Stimulated activated CD4-positive, alpha-beta T cell treated with anti-CD3 and anti-CD28 coated beads, Interleukin-1b, Interleukin-23, amount 100 ng/mL, for 48 hours (primary cell): ENCODE data around the gene HLA-F.

Source experiments
- DNase-seq: peaks from one replicate; pipeline ENCODE4 v3.0.0-alpha.2; 2020

Gene HLA-F

DNA sequence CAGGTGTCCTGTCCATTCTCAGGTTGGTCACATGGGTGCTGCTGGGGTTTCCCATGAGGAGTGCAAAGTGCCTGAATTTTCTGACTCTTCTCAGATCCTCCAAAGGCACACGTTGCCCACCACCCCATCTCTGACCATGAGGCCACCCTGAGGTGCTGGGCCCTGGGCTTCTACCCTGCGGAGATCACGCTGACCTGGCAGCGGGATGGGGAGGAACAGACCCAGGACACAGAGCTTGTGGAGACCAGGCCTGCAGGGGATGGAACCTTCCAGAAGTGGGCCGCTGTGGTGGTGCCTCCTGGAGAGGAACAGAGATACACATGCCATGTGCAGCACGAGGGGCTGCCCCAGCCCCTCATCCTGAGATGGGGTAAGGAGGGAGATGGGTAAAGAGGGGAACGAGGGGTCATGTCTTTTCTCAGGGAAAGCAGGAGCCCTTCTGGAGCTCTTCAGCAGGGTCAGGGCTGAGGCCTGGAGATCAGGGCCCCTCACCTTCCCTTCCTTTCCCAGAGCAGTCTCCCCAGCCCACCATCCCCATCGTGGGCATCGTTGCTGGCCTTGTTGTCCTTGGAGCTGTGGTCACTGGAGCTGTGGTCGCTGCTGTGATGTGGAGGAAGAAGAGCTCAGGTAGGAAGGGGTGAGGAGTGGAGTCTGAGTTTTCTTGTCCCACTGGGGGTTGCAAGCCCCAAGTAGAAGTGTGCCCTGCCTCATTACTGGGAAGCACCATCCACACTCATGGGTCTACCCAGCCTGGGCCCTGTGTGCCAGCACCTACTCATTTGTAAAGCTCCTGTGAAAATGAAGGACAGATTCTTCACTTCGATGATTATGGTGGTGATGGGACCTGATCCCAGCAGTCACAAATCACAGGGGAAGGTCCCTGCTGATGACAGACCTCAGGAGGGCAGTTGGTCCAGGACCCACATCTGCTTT, 2.0 kb downstream of the HLA-F start:
- no peak for DNase-seq

DNA sequence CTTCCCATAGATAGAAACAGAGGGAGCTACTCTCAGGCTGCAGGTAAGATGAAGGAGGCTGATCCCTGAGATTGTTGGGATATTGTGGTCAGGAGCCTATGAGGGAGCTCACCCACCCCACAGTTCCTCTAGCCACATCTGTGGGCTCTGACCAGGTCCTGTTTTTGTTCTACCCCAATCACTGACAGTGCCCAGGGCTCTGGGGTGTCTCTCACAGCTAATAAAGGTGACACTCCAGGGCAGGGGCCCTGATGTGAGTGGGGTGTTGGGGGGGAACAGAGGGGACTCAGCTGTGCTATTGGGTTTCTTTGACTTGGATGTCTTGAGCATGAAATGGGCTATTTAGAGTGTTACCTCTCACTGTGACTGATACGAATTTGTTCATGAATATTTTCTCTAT, 2.8 kb downstream of the HLA-F start:
- no peak for DNase-seq

DNA sequence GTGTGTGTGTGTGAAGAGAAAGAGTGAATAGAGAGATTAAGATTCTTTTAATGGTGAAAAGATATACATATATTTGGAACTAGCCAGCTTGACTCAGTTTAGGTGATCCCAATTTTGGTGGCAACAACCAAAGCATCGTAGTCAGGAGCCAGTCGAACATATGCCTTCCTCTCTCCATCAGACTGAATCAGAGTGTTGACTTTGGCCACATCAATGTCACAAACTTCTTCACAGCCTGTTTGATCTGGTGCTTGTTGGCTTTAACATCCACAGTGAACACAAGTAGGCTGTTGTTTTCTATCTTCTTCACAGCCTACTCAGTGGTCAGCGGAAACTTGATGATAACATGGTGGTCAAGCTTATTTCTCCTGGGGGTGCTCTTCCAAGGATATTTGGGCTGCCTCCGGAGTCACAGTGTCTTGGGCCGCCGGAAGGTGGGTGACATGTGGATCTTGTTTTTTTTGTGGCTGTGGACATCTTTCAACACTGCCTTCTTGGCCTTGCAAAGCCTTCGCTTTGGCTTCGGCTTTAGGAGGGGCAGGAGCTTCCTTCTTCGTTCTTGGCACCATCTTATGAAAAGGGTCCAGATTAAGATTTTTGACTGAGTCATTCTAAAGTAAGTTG, 3.4 kb downstream of the HLA-F start:
- DNase-seq, result no peak

DNA sequence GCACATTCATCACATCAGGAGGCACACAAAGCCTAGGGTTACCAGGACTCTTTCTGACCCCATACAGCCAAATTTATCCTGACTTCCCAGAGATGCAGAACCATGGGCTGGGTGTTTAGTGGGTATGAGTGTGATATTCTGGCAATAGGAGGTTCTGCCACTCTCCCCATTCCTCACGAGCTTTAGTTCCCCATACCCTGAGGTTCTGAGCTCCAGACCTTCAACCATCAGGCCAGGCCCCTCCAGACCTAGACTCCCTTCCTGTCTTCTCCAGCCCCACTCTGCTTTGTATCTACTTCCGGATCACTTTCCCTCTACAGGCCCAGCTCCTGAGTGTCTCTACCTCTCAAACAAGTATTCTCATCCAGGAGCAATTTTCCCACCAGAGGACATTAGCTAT, 4.4 kb downstream of the HLA-F start:
- no peak for DNase-seq

DNA sequence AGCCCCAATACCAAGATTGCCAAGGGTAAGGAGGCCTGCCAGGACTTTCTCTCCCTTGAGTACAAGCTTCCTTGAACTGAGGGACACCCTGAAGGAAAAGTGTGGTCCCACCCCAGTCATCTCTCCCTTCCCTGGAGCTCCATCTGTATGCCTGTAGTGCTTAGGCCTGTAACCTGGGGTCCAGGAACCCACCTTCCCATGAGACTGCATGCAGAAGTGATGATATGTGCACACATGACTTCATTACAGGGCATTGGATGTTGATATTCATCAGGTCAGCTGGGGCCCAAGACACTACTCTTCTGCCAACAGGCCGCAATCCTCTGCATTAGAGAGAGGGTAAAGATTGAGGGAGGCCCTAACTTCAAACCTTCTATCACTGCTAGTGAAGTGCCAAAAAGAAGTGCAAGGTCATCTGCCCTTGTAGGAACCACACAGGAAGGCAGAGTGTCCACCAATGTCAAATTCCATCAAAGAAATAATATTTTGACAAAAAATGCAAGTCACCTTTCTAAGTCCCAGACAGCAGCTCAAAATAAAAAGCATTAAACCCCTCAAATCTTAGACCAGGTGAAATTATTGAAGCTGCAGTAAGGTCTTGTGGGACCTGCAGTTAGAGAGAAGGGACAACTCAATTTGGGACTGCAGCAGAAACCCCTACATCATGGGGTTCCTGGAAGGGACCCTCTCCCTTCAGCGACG, 5.1 kb downstream of the HLA-F start:
- DNase-seq, result no peak

DNA sequence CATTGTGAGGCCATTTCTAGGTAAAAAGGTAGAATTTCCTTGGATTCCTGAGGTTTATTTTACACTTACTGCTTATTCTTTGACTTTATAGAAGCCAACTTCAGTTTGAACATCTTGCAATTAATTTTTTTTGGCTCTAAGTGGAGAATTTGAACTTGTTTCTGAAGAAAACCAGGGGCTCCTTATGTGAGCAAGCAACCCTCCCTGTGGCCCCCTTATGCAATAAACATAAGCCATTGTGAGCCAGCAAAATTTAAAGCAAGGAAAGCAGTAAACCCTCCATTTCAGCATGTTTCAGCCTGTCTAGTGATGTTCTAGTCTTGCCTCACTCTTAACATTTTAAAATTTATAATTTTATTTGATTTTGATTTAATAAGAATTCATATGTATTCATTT, 5.6 kb downstream of the HLA-F start:
- no peak for DNase-seq

DNA sequence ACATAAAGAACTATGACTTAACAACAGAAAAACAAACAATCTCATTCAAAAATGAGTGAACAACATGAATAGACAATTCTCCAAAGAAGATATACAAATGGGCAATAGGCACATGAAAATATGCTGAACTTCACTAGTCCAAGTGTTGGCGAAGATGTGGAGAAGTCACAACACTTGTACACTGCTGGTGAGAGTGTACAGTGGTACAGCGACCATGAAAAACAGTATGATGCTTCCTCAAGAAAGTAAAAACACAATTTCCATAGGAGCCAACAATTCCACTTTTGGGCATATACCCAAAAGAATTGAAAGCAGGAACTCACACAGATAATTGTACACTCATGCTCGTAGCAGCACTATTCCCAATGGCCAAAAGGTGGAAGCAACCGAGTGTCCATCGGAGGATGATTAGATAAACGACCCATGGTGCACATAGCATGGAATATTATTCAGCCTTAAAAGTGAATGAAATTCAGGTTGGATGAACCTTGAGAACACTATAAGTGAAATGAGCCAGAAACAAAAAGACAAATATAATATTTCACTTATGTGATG, 6.6 kb downstream of the HLA-F start:
- no peak for DNase-seq

DNA sequence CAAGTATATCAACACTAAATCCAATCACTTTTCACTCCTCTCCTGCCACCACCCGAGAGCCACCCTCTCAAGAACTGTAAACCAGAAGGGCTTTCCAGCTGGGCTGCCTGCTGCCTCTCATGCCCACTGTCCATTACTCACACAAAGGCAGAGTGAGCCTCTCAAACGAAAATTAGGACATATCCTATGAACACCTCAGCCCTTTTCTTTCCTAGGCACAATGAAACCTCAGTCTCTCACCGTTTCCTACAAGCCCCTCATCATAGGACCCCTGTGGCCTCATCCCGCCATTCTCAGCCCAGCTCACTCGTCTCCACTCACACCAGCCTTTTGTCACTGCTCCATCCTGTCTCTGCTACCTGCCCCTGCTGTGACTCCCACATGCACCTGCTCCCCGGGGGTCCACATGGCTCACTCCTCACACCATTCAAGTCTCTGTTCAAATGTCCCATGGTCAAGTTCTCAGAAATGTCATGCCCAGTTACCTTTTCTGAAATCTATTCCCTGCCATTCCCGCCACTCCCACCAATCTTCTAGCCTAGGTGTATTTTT, 7.4 kb downstream of the HLA-F start:
- no peak for DNase-seq

DNA sequence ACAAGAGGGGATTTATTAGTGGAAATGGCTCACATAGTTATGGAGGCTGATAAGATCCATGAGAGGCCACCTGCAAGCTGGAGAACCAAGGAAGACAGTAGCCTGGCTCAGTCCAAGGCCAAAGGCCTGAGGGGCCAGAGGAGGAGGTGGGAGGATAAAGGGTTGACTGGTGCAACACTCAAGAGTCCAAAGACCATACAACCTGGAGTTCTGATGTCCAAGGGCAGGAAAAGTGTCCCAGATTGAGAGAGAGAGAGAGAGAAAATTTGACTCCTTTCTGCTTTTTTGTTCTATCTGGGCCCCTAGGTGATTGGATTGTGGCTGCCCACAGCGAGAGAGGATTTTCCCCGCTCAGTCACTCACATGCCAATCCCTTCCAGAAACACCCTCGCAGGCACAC, 8.0 kb downstream of the HLA-F start:
- no peak for DNase-seq

DNA sequence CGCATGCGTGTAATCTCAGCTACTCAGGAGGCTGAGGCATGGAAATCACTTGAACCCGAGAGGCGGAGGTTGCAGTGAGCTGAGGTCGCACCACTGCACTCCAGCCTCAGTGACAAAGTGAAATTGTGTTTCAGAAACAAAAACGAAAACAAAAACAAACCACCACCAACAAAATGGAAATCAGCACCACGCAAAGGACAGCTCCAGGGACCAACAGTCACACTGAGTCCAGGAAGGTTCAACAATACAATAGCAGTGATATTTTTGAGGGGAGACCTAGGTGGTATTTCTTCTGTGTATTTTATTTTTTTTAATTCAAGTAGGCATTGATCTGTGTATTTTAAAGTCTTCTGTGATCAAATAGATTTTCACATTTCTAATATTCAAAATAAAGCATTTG, 9.8 kb downstream of the HLA-F start:
- no peak for DNase-seq

DNA sequence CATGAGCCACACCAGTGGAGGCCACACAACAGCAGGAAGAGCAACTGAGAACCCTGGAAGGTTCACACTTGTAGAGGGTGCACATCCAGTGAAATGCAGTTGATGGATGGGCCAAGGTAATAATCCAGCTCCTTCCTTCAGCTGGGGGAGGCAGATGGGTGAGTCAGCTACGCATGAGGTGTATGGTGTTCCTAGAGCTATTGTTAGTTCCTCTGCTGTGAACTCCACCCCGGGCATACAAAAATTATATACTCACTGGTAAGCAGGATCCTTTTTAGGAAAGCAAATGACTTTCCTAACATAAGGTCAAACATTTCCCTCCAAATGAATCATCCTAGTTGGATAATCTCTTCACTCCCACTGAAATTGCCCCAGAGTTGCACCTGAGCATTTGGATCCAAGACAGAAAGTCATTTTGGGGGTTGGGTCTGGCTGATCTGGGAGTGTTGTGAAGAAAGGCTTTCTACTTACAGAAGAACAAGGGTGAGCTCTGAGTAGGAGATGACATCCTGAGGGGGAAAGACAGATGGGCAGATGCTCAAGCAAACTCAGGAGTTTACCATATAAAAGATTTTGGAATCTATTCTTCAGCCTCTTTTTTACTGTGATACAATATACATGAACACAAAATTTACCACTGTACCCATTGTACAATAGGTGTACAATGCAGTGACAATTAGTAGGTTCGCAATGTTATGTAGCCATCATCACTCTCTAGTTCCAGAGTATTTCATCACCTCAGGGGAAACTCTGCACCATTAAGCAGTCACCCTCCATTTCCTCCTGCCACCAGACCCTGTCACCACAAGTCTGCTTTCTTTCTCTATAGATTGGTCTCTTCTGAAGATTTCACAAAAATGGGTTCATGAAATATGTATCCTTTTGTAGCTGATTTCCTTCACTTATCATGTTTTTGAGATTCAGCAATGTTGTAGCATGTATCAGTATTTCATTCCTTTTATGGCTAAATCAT, 11.1 kb downstream of the HLA-F start:
- DNase-seq, result no peak

DNA sequence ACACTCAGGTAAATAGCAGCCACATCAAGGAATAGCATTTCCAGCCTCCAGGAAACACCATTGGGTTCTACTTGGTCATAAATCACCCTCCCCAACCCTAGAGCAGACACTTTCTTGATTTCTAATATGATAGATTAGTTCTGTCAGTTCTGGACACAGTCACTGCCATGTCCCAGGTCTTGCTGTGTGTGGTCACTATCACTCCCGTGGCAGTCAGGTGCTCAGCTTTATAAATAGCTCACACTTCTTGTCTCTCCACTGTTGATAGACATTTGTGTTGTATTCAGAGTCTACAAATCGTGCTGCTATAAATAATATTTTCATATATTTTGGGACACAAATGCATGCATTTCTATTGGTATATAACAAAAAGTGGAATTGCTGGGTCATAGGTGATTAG, 13.3 kb downstream of the HLA-F start:
- no peak for DNase-seq

DNA sequence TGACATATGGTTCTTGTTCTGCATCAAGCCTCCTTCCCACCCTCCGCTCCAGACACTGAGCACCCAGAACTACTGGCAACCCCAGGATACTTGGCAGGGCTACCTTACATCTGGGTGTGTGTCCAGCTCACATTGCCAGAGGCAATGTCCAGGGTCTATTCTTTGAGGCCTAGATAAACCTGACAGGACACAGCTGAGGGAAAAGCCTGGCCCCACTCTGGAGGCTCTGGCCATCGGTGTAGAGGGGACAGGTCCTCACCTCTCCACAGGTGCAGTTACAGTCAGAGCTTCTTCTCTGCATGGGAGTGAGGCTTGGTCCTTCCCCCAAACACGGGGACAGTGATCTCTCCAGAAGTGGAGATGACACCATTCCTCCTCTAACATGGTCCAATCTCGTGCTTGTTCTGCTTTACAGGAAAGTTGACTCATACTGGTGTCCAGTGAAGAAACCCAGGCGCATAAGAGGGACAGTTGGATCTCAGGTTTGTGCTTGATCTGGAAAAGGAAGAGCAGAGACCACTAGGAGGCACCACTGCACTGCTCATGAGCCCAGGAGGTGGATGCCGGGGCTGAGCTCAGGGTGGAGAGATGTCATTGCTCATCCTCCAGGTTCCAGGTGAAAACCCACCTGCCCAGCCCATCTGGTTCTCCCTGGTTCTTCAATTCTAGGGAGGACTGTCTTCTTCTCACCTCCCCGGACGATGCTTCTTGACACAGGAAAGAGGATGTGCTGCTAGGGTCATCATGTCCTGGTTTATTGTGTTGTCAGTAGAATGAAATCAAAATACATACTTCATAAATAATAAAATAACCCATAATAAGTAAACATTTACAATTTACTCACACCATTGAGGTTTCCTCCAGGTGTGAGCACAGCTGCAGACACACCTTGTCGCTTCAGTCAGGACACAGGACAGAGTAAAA, 14.7 kb downstream of the HLA-F start:
- peak; percentile 57 for DNase-seq

DNA sequence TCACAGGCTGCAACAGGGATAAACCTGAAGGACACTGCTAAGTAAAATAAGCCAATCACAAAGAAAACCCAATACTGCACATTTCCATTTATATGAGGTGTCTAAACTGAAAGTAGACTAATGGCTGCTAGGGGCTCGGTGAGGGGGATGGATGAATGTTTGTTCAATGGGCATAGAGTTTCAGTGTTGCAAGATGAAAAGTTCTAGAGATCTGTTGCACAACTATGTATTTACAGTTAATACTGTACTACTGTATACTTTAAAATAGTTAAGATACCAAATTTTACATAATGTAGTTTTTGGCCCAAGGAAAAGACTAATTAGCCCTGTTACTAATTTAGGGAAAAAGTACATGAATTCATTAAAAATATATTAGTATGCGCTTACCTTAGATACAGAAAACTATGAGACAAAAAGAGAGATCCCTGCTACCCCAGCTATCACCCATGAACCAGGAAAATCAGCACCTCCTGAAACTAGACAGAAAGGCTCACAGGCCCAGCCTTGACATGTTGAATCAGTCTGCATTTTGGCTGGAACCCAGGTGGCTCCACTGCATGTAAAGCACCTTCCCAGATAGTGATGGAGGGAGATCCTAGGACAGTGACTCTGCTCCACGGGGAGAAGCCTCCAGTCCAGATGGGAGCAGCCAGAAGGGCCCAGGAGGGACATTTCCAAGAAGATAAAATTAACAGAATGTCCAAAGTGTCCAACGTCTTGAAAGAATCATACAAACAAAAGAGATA, 16.1 kb downstream of the HLA-F start:
- no peak for DNase-seq

DNA sequence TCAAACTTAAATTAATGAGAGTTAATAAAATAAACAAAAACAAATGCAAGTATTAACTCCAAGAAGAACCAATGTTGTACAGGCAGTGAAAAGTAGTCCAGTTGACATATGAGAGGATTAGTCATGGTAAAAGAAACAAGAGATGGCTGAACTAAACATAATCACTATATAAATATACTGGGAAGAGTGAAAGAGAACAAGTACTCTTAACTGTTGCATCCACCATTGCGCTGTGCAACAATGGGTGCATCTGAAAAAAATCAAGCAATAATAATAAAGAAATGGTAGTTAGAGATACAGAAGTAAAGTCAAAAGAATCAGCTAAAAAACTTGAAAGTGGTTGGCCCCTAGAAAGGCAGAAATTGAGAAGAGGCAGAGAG, 16.6 kb downstream of the HLA-F start:
- DNase-seq, result no peak

DNA sequence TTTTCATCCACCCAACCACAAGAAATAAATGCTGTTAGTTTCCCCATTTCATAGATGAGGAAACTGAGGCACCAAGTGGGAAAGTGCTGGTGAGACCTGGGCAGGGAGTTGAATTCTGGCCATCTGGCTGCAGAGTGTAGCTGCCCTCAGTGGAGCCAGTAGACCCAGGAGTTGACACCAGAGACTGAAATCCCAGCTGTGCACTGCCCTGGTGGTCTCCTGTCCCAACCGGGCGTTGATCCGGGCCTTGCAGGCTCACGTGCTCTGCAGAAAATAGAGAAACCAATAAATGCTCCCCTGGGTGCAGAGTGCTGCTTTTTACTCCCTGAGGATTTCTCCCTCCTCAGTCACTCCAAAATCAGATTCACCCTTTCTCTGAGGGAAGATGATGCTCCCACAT, 18.4 kb downstream of the HLA-F start:
- no peak for DNase-seq

DNA sequence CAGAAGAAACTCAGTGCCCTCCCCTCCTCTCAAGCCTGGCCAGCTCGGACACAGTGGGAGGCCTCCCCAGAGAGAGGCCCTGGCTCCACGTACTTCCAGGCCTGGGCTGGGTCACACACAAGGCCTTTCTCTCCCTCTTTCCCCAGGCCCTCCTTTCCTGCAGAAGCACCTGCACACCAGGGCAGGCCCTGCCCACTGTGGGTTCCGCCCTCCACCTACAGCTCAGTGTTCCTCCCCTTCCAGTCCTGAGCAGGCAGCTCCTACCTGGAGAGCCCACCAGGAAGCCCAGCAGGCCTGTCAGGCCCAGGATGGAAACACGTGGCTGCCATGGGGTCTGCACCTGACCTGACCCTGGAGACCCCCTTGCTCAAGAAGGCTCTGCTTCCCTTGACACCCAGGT, 18.9 kb downstream of the HLA-F start:
- no peak for DNase-seq

DNA sequence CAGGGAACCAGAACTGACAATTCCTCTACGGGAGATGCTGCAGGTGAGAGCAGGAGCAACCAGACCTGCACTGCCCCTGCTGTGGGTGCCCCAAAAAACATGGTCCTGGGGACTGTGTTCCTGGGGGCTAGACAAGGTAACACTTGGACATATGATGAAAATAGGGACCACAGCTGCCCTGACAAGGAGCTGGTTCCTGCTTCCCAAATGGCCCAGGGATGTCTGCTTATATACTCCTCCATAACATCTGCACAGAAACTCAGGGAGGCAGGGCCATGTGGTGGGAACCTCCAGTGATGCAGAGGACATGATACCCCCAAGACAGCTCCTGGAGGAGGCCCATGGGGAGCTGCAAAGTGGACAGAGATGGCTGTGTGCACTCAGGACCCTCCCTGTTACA, 19.8 kb downstream of the HLA-F start:
- no peak for DNase-seq

DNA sequence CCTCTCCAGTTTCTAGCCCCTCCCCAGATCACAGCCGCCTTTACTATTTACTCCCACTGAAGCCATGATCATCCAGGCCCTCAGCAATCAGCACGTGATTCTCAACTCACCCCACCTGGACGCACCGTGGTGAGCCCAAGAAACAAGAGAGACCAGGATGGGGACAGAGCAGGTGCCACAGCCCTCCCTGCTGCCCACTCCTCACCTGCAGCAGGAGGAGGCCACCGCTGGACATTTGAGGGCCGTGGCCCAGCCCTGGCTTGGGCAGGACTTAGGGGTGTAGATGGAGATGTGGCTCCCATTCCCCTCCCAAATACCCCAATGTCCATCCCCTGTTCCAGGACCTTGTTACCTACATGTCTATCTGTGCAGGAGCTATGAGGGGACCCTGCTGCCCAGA, 20.3 kb downstream of the HLA-F start:
- DNase-seq, result no peak

DNA sequence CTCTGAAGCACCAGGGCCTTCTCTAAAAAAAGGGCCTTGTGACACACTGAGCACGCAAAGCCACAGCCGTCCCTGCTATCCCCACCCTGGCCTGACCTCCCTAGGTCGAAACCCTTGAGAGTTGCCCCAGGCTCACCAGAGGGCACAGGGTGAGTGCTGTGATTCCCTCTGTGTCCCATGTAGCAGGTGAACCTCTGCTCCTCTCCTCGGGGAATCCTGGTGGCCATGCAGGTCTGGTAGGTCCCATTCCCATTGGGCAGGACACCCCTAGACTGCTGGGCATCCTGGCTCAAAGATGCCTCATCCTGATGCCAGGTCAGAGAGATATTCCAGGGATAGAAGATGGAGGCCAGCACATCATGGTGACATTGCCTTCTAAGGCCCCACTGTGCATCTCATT, 20.9 kb downstream of the HLA-F start:
- DNase-seq, result no peak
